HG02885 (cell line): ENCODE measurements around the gene TAL1.
A peak's percentile ranks its signal among the peaks of the same experiment; 100 is the strongest.

Experiments used
- ATAC-seq: cut with Tn5 transposase; IDR thresholded peaks from one replicate; pipeline ENCODE4 v1.9.1; 2021; ENCODE audit warnings: mild to moderate bottlenecking; ENCODE audit not compliant: unreplicated experiment, poor library complexity

The TAL1 gene

GRCh38 chr1:47178654-47179016 is 53.4 kb downstream of the TAL1 start:
- no peak for ATAC-seq

GRCh38 chr1:47178020-47178419 is 54.0 kb downstream of the TAL1 start:
- ATAC-seq: no peak

- peak; percentile 45 for ATAC-seq
Measured at GRCh38 chr1:47175227-47175934, 56.6 kb downstream of the TAL1 start.

GRCh38 chr1:47174656-47175020 is 57.4 kb downstream of the TAL1 start:
- no peak for ATAC-seq

- ATAC-seq: no peak
Measured at GRCh38 chr1:47172782-47173181, 59.2 kb downstream of the TAL1 start.
